ENCODE data around the gene CHSY1.
"Not testable (repeated sequence)": the region's sequence is repeated elsewhere in the genome, so short reads cannot be mapped to it uniquely, and the experiment has no call there.

Gene CHSY1, protein sequence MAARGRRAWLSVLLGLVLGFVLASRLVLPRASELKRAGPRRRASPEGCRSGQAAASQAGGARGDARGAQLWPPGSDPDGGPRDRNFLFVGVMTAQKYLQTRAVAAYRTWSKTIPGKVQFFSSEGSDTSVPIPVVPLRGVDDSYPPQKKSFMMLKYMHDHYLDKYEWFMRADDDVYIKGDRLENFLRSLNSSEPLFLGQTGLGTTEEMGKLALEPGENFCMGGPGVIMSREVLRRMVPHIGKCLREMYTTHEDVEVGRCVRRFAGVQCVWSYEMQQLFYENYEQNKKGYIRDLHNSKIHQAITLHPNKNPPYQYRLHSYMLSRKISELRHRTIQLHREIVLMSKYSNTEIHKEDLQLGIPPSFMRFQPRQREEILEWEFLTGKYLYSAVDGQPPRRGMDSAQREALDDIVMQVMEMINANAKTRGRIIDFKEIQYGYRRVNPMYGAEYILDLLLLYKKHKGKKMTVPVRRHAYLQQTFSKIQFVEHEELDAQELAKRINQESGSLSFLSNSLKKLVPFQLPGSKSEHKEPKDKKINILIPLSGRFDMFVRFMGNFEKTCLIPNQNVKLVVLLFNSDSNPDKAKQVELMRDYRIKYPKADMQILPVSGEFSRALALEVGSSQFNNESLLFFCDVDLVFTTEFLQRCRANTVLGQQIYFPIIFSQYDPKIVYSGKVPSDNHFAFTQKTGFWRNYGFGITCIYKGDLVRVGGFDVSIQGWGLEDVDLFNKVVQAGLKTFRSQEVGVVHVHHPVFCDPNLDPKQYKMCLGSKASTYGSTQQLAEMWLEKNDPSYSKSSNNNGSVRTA

DNA sequence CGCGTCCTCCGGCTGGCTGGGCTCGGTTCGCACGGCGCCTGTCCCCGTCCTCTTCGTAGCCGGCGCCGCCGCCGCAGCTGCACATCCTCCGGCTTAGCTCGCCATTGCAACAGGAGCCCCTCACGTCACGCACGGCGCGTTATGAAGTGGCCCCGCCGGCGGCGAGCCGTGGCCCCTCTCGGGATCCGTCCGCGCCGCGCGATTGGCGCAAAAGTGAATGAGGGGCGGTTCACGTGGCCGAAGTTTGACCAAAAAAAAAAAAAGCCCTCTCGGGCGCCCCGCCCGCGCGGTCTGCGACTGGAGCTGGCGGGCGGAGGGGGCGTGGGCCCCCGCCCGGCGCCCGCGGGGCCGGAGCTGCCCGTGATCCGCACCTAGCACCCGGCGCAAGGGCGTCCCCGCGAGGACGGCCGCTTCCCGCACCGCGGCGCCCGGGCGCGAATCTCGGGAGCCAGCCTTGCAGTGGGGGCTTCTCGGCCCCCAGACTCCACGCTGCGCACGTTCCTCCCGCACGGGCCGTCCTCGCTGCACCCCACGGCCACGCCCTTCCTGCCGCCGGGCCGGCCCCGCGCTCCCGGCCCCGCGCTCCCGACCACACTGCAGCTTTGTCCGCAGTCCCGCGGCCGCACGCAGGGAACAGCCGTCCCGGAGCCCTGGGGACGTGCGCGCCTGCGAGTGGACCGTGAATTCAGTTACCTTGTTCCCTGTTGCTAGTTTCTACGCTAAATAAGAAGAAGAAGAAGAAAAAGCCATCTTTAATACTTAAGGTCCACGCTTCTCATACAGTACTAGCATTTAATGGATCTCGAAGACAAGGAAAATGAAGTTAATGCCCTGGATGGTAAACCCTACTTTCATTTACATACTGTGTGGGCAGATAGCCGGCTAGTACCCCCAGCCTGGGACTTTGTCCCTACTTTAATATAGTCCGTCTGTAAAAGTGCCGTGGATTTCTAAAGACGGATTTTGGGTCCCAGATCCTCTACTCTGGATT lies at the start of gene CHSY1:
CHSY1 (minus strand) TSS at position 219 of the 991 bp plus-strand sequence. CDS start 592 bp downstream, outside the sequence.
- peak; percentile 81 for DNase-seq

- DNase-seq = no peak
Measured at GRCh38 chr15:101296418-101297405, 44.9 kb upstream of the CHSY1 start.

DNA sequence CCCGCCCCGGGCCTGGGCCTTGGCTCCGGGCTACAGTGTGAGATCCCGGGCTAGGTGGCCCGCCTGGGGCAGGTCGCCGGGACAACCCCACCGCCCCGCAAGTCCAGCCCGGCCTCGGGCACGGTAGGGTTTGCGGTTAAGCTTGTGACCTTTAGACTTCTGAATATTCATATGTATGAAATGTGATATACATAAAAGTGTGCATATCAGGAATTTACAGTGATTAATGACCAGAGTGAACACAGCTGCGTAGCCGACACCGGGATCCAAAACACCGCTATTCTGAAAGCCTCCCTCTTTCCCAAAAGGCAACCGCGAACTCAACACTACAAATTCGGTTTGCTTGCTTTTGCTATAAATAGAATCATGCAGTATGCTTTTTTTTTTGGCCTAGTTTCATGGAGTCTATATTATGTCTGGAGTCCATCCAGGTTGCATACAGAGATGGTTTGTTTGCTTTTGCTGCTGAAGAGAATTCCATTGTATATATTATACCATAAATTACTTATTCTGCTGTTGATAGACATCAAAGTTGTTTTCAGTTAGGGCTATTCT lies 43.8 kb upstream of the CHSY1 start:
- no peak for DNase-seq

DNA sequence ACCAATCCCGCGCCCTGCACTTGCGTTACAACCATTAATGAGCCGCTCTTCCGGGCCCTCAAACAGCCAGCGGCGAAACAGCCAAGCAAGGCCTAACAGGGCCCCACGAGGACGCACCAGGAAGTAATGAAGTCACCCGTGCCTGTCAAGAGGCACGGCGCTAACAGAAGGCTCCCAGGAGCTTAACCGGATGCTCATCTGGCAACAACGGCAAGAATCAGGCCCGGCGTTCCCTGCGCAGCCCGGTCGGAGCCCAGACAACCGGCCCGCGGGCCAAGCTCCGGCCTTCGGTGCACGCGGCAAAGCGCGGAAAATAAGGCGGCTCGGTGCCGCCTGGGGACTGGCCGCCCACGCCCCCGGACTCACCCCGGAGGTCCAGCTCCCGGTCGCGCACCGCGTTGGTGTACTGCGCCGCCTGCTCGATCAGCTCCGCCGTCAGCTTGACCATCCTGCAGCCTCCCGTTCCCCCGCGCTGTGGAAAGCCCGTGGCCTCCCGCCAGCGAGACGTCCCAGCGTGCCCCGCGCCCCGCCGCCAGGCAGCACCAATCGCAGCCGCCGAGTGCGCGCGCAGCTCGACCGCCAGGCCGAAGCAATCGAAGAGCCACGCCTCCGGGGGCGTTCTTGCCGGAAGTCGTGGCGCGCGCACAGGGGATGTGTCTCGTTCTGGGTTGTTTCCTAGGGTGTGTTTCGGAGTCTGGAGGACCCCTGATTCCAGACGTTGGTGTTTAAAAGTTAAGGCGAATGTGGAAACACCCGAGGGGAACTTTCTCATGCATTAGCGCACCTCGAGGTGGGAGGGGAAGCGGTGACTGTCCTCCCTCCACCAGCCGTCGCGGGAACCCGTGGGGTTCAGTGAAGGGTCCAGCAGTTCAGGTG lies 43.1 kb upstream of the CHSY1 start, which contains the start of gene SNRPA1:
SNRPA1 (minus strand) TSS at position 518 of the 876 bp plus-strand sequence; CDS start at position 448, 70 bp downstream.
- DNase-seq = peak; percentile 98 to 99

DNA sequence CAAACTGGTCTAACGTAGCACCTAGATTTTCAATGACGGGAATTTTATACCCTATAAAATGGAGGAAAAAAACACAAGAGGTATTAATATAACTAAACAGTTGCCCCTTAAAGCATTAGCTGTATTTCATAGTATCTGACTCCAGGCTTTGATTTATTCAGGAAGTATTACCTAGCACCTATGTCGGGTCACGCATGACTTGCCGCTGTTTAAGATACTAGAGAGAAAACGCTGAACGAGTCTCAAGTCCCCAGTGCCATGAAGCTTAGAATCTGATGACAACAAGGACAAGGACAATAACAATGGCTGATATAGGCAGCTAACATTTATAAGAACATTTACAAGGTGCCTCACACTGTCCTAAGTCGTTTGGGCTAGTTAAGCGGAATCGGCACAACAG lies 41.3 kb upstream of the CHSY1 start:
- no peak for DNase-seq

DNA sequence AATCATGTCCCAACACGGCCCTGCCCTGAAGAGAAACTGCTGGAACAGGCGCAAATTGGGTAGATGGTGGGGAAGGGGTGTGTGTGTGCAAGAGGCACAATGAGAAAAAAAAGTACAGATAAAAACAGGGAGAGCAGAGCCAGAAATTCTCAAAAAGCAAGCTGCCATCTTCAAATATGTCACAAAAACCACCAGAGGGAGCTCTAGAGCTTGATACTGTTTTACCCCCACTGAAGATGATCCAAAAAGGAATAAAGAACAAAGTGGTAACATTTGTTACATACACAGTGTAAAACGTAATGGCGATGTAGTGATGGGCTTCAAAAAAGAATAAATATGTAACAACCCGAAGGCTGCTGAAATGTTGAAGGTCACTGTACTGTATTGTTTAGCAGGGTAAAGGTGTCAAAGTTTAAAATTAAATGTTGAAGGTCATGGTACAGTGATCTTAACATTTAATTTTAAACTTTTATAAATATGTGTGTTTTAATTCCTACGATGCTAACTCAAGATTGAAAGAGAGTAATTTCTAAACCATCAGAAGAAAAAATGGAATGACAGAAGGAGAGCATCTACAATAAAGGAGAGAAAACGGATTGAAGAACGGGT lies 37.2 kb upstream of the CHSY1 start:
- DNase-seq = no peak

DNA sequence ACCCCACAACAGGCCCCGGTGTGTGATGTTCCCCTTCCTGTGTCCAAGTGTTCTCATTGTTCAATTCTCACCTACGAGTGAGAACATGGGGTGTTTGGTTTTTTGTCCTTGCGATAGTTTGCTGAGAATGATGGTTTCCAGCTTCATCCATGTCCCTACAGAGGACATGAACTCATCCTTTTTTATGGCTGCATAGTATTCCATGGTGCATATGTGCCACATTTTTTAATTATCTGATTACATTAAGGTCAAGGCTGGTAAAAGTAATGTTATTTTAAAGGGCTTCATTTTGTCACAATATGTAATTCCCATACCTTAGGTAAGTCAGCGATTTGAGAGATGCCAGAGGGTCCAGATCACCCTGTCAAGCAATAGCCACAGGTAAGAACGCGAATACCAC lies 35.5 kb upstream of the CHSY1 start:
- DNase-seq = not testable (repeated sequence)

GRCh38 chr15:101286471-101287114 lies 34.7 kb upstream of the CHSY1 start:
- no peak for DNase-seq

DNA sequence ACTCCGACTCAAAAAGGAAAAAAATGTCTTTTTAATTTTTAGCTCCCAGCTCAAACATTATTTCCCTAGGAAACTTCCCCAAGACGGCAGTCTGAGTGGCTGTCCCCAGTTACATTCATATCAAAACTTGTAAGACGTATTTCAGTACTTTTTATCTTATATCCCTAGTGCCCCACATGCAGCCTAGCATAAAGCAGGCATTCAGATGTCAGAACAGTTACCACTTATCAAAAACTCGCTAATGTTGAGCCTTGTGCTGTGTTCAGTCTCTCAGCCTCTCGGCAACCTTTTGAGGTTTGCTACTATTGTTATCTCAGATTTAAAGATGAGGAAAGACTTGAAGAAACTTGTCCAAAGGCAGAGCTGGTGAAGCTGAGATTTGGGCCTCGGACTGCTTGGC lies 32.1 kb upstream of the CHSY1 start:
- DNase-seq = no peak

DNA sequence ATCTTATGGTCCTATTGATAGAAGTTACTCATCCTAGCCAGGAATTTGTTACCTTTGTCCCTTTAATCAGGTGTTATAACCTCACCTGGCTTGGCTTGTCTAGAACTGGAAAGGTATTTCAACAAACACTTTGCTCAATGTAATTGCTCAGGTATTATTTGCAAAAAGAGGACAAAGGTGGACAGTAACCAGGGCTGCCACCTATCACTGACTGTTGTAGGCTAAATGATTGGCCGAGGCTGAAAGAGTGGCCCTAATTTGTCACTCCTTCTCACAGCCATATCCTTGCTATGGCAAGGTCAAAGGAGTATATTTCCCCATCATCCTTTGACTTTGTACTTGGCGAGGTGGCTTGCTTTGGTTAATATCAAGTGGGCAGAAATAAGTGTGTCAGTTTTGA lies 28.2 kb upstream of the CHSY1 start:
- no peak for DNase-seq

DNA sequence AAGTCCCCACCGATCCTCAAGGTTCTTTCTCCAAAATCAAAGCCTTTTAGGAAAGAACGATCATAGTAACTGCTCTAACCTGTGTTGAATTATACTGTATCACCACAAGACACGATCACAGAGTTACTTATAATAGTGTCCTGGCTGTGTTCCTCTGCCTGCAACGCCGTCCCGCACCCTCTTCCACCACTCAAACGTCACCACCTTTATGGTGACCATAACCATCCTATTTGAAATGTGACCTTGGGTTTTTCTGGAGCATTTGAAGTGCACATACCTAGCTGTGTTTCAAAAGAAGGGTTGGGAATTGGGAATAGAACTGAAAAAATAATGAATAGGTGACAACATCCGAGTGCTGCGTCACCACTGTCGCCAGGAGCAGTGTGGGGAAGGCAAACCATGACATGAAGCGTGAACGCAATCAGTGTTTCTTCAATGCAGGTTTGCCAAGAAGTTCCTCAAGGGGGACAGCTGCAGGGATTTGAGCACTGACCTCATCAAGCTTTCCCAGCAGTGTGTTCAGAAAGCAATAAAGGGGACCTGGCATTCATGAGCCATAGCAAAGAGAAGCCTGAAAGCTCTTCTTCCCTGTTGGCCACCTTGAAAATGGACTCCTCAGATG lies 26.2 kb upstream of the CHSY1 start:
- no peak for DNase-seq

- DNase-seq = peak; percentile 89 to 90
Measured at GRCh38 chr15:101277038-101277822, 25.4 kb upstream of the CHSY1 start, which contains the start of gene SELENOS. Gene SELENOS (minus strand): TSS chr15:101277485. CDS start chr15:101277417, 68 bp downstream.

DNA sequence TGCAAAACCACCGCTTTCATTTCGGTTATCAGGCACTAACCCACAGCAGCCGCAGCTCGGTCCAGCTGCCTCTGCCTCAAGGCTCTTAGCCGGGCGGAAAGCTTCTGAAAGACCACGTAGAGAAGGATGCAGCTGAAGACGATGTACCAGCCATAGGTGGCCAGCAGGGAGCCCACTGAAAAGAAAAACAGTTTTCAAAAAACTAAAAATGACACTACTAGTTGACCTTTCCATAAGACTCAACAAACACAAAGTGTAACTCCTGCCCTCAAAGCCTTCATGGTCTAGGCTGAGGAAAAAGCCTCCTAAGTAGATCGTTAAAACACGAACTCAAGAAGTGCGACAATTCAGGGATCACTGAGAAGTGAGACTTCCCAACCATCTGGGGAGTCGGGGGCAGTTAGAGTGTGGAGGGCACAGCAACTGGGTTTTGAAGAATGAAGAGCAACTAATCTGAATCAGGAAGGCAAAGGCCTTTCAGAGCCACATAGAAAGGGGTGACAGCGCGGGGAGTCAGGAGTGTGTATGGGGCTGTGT lies 24.7 kb upstream of the CHSY1 start:
- no peak for DNase-seq

- no peak for DNase-seq
Measured at GRCh38 chr15:101275018-101275417, 23.2 kb upstream of the CHSY1 start.

DNA sequence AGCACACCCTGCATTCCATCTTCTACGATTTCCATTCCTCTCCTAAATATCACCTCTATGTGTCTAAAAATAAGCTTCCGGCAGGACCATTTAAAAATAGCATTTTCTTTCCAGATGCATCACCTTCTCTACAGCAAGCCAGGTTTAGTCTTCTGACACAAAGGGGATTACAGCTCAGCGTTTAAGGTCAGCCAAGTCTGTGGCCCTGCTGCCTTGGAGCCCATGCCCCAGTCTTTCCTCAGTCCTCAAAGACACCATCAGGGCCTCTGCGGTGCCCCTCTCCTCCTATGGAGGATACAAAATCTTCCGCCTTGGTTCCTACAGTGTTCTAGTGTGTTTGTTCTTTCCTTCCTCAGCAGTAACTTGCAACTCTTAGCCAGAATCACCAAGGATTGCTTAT lies 21.7 kb upstream of the CHSY1 start:
- DNase-seq = no peak

- no peak for DNase-seq
Measured at GRCh38 chr15:101272584-101272983, 20.7 kb upstream of the CHSY1 start.
